ENCODE results near the gene CLEC4G. TPM values are rescaled to one million over a fixed set of nuclear protein-coding genes. Genes with fewer than 3 reads are reported as not detected.

The CLEC4G gene
- total and polyA plus RNA-seq, 2 of the 13 experiments (the other 11 are each of a cell fraction or from before 2014, with no cell fraction given): not detected

- H3K27ac ChIP-seq (ENCODE audit: extremely low read length, insufficient read depth, low read length): no peak overlapping the region
- ChIA-PET CTCF (ENCODE audit: low intra/inter-chr PET ratio, low total read pairs) (no interaction called here), POLR2A (no interaction called here)
- peaks cover 0 to 11% of the 10 kb centered on the region in 2 experiments; a peak in 1 of 5 replicates for H3K27me3 ChIP-seq (ENCODE audit: control insufficient read depth in 1 of 2, insufficient read depth in 2 of 2, low read length in 2 of 2)
- peak; percentile 63; the same call in 1 of the 2 replicates for TF ChIP-seq ZMYM3 (CRISPR knock-in tag; IDR thresholded peaks at IDR 0.05)
- peak; percentile 94 for TF ChIP-seq ZNF768 (CRISPR knock-in tag; IDR thresholded peaks at IDR 0.05)
- TF ChIP-seq ZNF770 (CRISPR knock-in tag; IDR thresholded peaks at IDR 0.05): no peak
- TF ChIP-seq GATA4 (IDR thresholded peaks at IDR 0.05; ENCODE audit: borderline replicate concordance, low read depth): no peak
- H3K9me3 ChIP-seq (ENCODE audit: low read length): no peaks in the 10 kb centered on the region
- H3K79me2 ChIP-seq (ENCODE audit: insufficient read depth, low read length): no peaks in the 10 kb centered on the region
- H3K36me3 ChIP-seq (replicated peaks in 1 of 2; ENCODE audit: control insufficient read depth in 1 of 2, insufficient read depth in 2 of 2, low read length in 2 of 2): no peaks in the 10 kb centered on the region
- no TSS peak for BruUV-seq (replicated peaks)
- FAIRE-seq (no peak), ATAC-seq (no peak), DNase-seq (ENCODE audit: low spot score) (no peak)
- no peak overlapping the region for H3K4me2 ChIP-seq (ENCODE audit: low read depth, low read length)
- peaks cover 11% of the 10 kb centered on the region for H3K4me1 ChIP-seq (ENCODE audit: insufficient read depth, low read length)
- in situ Hi-C loops (cut with HindIII; ENCODE audit: extremely low pct_ligation_motif_present, low pct_unique_long_range_greater_than_20kb): no loop called here
- no peak overlapping the region for H3K9ac ChIP-seq (ENCODE audit: insufficient read depth, low read depth, low read length)
- no peaks in the 10 kb centered on the region for H4K20me1 ChIP-seq (ENCODE audit: insufficient read depth, low read length)
- H3K4me3 ChIP-seq (replicated peaks in 1 of 3; ENCODE audit: insufficient read depth in 1 of 3, low read depth in 2 of 3, low read length in 3 of 3): no peak overlapping the region
- H2AFZ ChIP-seq (ENCODE audit: low read length): no peak overlapping the region
- intact Hi-C loops (cut with micrococcal nuclease; ENCODE audit: unreplicated experiment): no loop called here
- WGBS (ENCODE audit: low lambda C conversion rate): 61% methylated on average over 4 of the region's 6 CpGs
These were observed 27.4 kb downstream of the CLEC4G start for GRCh38 chr19:7704280-7705060.

GRCh38 chr19:7703332-7703731, 28.6 kb downstream of the CLEC4G start:
- no peaks in the 10 kb centered on the region for H3K9me3 ChIP-seq (ENCODE audit: low read length)
- FAIRE-seq (no peak), DNase-seq (ENCODE audit: low spot score) (no peak), ATAC-seq (no peak)
- H3K36me3 ChIP-seq (replicated peaks in 1 of 2; ENCODE audit: control insufficient read depth in 1 of 2, insufficient read depth in 2 of 2, low read length in 2 of 2): no peaks in the 10 kb centered on the region
- no peak overlapping the region for H3K4me3 ChIP-seq (replicated peaks in 1 of 3; ENCODE audit: insufficient read depth in 1 of 3, low read depth in 2 of 3, low read length in 3 of 3)
- no peak for TF ChIP-seq HOXA3 (CRISPR knock-in tag; IDR thresholded peaks at IDR 0.05)
- TF ChIP-seq SP2 (CRISPR knock-in tag; IDR thresholded peaks at IDR 0.05): no peak
- TF ChIP-seq ZNF414 (CRISPR knock-in tag; IDR thresholded peaks at IDR 0.05): no peak
- H2AFZ ChIP-seq (ENCODE audit: low read length): no peak overlapping the region
- H3K4me2 ChIP-seq (ENCODE audit: low read depth, low read length): no peak overlapping the region
- CTCF ChIA-PET (ENCODE audit: low intra/inter-chr PET ratio, low total read pairs): no interaction called here
- 51% methylated on average over 8 of the region's 8 CpGs for whole genome bisulfite sequencing (ENCODE audit: low lambda C conversion rate)
- no TSS peak for BruUV-seq (replicated peaks)
- no peak overlapping the region for H3K27ac ChIP-seq (ENCODE audit: extremely low read length, insufficient read depth, low read length)
- intact Hi-C loops (cut with micrococcal nuclease; ENCODE audit: unreplicated experiment) (no loop called here), in situ Hi-C loops (cut with HindIII; ENCODE audit: extremely low pct_ligation_motif_present, low pct_unique_long_range_greater_than_20kb) (no loop called here)
- no peaks in the 10 kb centered on the region for H3K79me2 ChIP-seq (ENCODE audit: insufficient read depth, low read length)
- peaks cover 0 to 17% of the 10 kb centered on the region in 2 experiments; a peak in 1 of 5 replicates for H3K27me3 ChIP-seq (ENCODE audit: control insufficient read depth in 1 of 2, insufficient read depth in 2 of 2, low read length in 2 of 2)
- H3K9ac ChIP-seq (ENCODE audit: insufficient read depth, low read depth, low read length): no peak overlapping the region
- POLR2A ChIA-PET: no interaction called here
- peaks cover 11% of the 10 kb centered on the region for H3K4me1 ChIP-seq (ENCODE audit: insufficient read depth, low read length)
- H4K20me1 ChIP-seq (ENCODE audit: insufficient read depth, low read length): no peaks in the 10 kb centered on the region
